Measurements from ENCODE around the gene ARMH2. TPM values are rescaled to one million over a fixed set of nuclear protein-coding genes. Genes with fewer than 3 reads are reported as not detected.
A peak's percentile ranks its signal among the peaks of the same experiment; 100 is the strongest.

ARMH2 gene
- total and polyA plus RNA-seq, 2 donors (not counting 1 experiment from before 2014, with no cell fraction given), result 0.43 to 5.0 TPM

DNA sequence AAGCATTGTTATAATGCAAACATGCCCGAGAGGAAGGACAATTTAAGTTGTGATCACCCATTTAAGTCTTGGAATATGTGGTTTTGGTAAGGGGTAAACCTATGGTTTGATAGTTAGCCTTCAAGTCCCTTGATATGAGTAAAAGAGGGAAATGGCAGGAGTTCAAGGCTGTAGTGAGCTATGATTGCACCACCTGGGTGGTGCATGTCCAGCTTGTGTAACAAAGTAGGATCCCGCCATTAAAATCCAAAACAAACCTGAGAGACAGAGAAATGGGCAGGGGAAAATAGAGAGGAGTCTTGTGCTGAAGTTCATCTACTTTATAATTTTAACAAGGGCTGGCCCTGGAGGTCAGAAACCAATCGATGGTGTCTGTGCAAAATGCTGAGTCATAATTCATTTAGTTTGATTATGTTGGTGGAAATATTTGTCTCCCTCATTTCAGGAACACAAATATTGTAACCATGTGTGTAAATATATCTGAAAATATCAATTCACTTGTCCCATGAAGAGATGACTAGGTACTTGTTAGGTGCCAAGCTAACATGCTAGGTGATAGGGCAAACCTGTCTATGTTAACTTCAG, 23.2 kb upstream of the ARMH2 start:
- ATAC-seq (ENCODE audit: low read depth), result no peak
- peaks cover 2% of the 10 kb centered on the region for H3K4me1 Mint-ChIP-seq
- no peak overlapping the region for H3K9ac ChIP-seq (ENCODE audit: low read length)
- no peak overlapping the region for H3K27ac ChIP-seq (ENCODE audit: low read length in 2 of 2)
- no peaks in the 10 kb centered on the region for H3K4me1 ChIP-seq (ENCODE audit: control insufficient read depth in 2 of 2, insufficient read depth in 2 of 2, low read length in 2 of 2)
- H3K4me3 ChIP-seq (ENCODE audit: control extremely low read depth in 1 of 5, extremely low read depth in 1 of 5, insufficient read depth in 1 of 5, low read depth in 2 of 5, low read length in 4 of 5), result no peak overlapping the region
- ChIA-PET POLR2A (no interaction called here), CTCF (interaction anchor here (2.2 kb wide), 1 partner anchor 196 kb away, joined by 8 read pairs; no protein-coding TSS in a partner anchor)
- intact Hi-C loops (cut with micrococcal nuclease), result no loop called here
- peak overlapping the region; percentile 27 for H3K27ac Mint-ChIP-seq
- no peaks in the 10 kb centered on the region for H3K27me3 ChIP-seq (replicated peaks in 1 of 4; ENCODE audit: control extremely low read depth in 1 of 4, control insufficient read depth in 3 of 4, insufficient read depth in 4 of 4, low read length in 3 of 4)
- TF ChIP-seq EZH2 (IDR thresholded peaks at IDR 0.05; ENCODE audit: borderline replicate concordance, insufficient read depth, low read depth, low read length, poor library complexity, severe bottlenecking) (no peak), CTCF (IDR thresholded peaks at IDR 0.05) (no peak)
- peaks cover 8 to 92% of the 10 kb centered on the region in 2 experiments for H3K36me3 ChIP-seq (replicated peaks in 1 of 2; ENCODE audit: control extremely low read depth in 1 of 2, control insufficient read depth in 1 of 2, extremely low read depth in 1 of 2, insufficient read depth in 2 of 2, low read length in 1 of 2)
- H3K9me3 ChIP-seq (ENCODE audit: control extremely low read depth in 1 of 3, control insufficient read depth in 2 of 3, insufficient read depth in 1 of 3, low read length in 2 of 3), result no peaks in the 10 kb centered on the region
- H3K27me3 Mint-ChIP-seq, result no peaks in the 10 kb centered on the region
- H4K20me1 ChIP-seq (ENCODE audit: control insufficient read depth, insufficient read depth, low read length, poor library complexity, severe bottlenecking), result peaks cover 60% of the 10 kb centered on the region
- H3K4me3 Mint-ChIP-seq, result no peak overlapping the region
- no peak for DNase-seq
- H3K9me3 Mint-ChIP-seq (ENCODE audit: insufficient read depth), result no peaks in the 10 kb centered on the region
- no peak overlapping the region for H3K4me2 ChIP-seq (replicated peaks; ENCODE audit: low read depth, low read length, poor library complexity, severe bottlenecking)
- peaks cover 5% of the 10 kb centered on the region for H3K79me2 ChIP-seq (ENCODE audit: control insufficient read depth, insufficient read depth, low read length)
- 80% methylated on average over 2 of the region's 3 CpGs for WGBS (ENCODE audit: insufficient coverage)
- no peak overlapping the region for H2AFZ ChIP-seq (ENCODE audit: insufficient read depth, low read depth, low read length, poor library complexity, severe bottlenecking)

GRCh38 chr6:24818346-24818745, 19.6 kb upstream of the ARMH2 start:
- no peaks in the 10 kb centered on the region for H3K79me2 ChIP-seq (ENCODE audit: control insufficient read depth, insufficient read depth, low read length)
- H4K20me1 ChIP-seq (ENCODE audit: control insufficient read depth, insufficient read depth, low read length, poor library complexity, severe bottlenecking), result peaks cover 38% of the 10 kb centered on the region
- no peak for TF ChIP-seq EZH2 (IDR thresholded peaks at IDR 0.05; ENCODE audit: borderline replicate concordance, insufficient read depth, low read depth, low read length, poor library complexity, severe bottlenecking)
- no peak for TF ChIP-seq CTCF (IDR thresholded peaks at IDR 0.05)
- H3K27me3 ChIP-seq (replicated peaks in 1 of 4; ENCODE audit: control extremely low read depth in 1 of 4, control insufficient read depth in 3 of 4, insufficient read depth in 4 of 4, low read length in 3 of 4), result no peaks in the 10 kb centered on the region
- no peak overlapping the region for H3K9ac ChIP-seq (ENCODE audit: low read length)
- H3K4me1 Mint-ChIP-seq, result peaks cover under 1% of the 10 kb centered on the region
- H3K36me3 ChIP-seq (replicated peaks in 1 of 2; ENCODE audit: control extremely low read depth in 1 of 2, control insufficient read depth in 1 of 2, extremely low read depth in 1 of 2, insufficient read depth in 2 of 2, low read length in 1 of 2), result peaks cover 4 to 56% of the 10 kb centered on the region in 2 experiments
- no CpG with 5 or more reads among the region's 2 CpGs for WGBS (ENCODE audit: insufficient coverage)
- DNase-seq, result no peak
- H3K9me3 ChIP-seq (ENCODE audit: control extremely low read depth in 1 of 3, control insufficient read depth in 2 of 3, insufficient read depth in 1 of 3, low read length in 2 of 3), result no peaks in the 10 kb centered on the region
- no peak overlapping the region for H3K27ac ChIP-seq (ENCODE audit: low read length in 2 of 2)
- intact Hi-C loops (cut with micrococcal nuclease), result no loop called here
- H3K4me3 ChIP-seq (ENCODE audit: control extremely low read depth in 1 of 5, extremely low read depth in 1 of 5, insufficient read depth in 1 of 5, low read depth in 2 of 5, low read length in 4 of 5), result no peak overlapping the region
- no peaks in the 10 kb centered on the region for H3K4me1 ChIP-seq (ENCODE audit: control insufficient read depth in 2 of 2, insufficient read depth in 2 of 2, low read length in 2 of 2)
- no peaks in the 10 kb centered on the region for H3K27me3 Mint-ChIP-seq
- no peak overlapping the region for H3K4me2 ChIP-seq (replicated peaks; ENCODE audit: low read depth, low read length, poor library complexity, severe bottlenecking)
- POLR2A ChIA-PET, result no interaction called here
- ATAC-seq (ENCODE audit: low read depth), result no peak
- no peak overlapping the region for H3K27ac Mint-ChIP-seq
- CTCF ChIA-PET, result interaction anchor here (1.0 kb wide), 1 partner anchor 174 kb away, joined by 4 read pairs; no protein-coding TSS in a partner anchor
- no peak overlapping the region for H2AFZ ChIP-seq (ENCODE audit: insufficient read depth, low read depth, low read length, poor library complexity, severe bottlenecking)
- no peak overlapping the region for H3K4me3 Mint-ChIP-seq
- no peaks in the 10 kb centered on the region for H3K9me3 Mint-ChIP-seq (ENCODE audit: insufficient read depth)
